H1 (cell line): ENCODE data around the gene TOMM34. TPM values are rescaled to one million over a fixed set of nuclear protein-coding genes. Genes with fewer than 3 reads are reported as not detected.

ENCODE experiments used
- CTCF ChIA-PET: fragments of 300-600 bp; sonication (Branson Sonifier 250); formaldehyde crosslinking; loops from one replicate; lab custom pipeline; 2021; ENCODE audit not compliant: partially characterized antibody; lab: Charles Lee
- POLR2A ChIA-PET: fragments of 300-600 bp; sonication (Branson Sonifier 250); formaldehyde crosslinking; loops from one replicate; lab custom pipeline; 2021; ENCODE audit warnings: inconsistent platforms; ENCODE audit not compliant: partially characterized antibody; lab: Charles Lee
- DNase-seq, 2 experiments: peaks; one replicate each; pipeline versions ENCODE4 v3.0.0 to v3.0.0-alpha.2; 2010 to 2022; ENCODE audit warnings: low spot score in 2 of 2, low read depth in 1 of 2, mixed read lengths in 1 of 2
- FAIRE-seq: peaks from 2 replicates; lab custom pipeline; 2011; peaks lifted over from hg19 to GRCh38; lab: Jason Lieb, UNC
- H2AFZ ChIP-seq: 2 replicates; pipeline ENCODE4 v1.8.1; 2012; ENCODE audit warnings: low read length, inconsistent platforms
- H2AK5ac ChIP-seq: 2 replicates; pipeline ENCODE4 v1.6.1; 2013; ENCODE audit warnings: low read depth, low read length
- H2BK120ac ChIP-seq: replicated peaks from 2 replicates; pipeline ENCODE3; 2013; ENCODE audit warnings: low read depth, low read length, inconsistent platforms
- H2BK12ac ChIP-seq: 2 replicates; pipeline ENCODE4 v1.6.1; 2013; ENCODE audit warnings: low read depth, low read length
- H2BK15ac ChIP-seq: 2 replicates; pipeline ENCODE4 v1.6.1; 2013; ENCODE audit warnings: low read length
- H2BK20ac ChIP-seq: 2 replicates; pipeline ENCODE4 v1.6.1; 2013; ENCODE audit warnings: low read length
- H2BK5ac ChIP-seq: 2 replicates; pipeline ENCODE4 v1.6.1; 2013; ENCODE audit warnings: low read depth, low read length
- H3K14ac ChIP-seq: 2 replicates; pipeline ENCODE4 v1.6.1; 2013; ENCODE audit warnings: inconsistent platforms; ENCODE audit not compliant: insufficient read length
- H3K18ac ChIP-seq: 2 replicates; pipeline ENCODE4 v1.6.1; 2013; ENCODE audit warnings: low read length; ENCODE audit errors: extremely low read depth
- H3K23ac ChIP-seq: 2 replicates; pipeline ENCODE4 v1.6.1; 2013; ENCODE audit warnings: inconsistent platforms; ENCODE audit not compliant: insufficient read length
- H3K23me2 ChIP-seq: 2 replicates; pipeline ENCODE4 v1.6.1; 2013; ENCODE audit warnings: low read depth, low read length
- H3K27ac ChIP-seq: 2 replicates; pipeline ENCODE4 v1.6.1; 2011; ENCODE audit warnings: low read depth, low read length, inconsistent platforms
- H3K27me3 ChIP-seq, 4 experiments: replicated peaks in 1 of 4; 1 replicate in 1 of 4; 2 replicates in 3 of 4; pipeline versions ENCODE4 v1.6.1 to v1.8.1; 2011 to 2013; ENCODE audit warnings: low read length in 3 of 4, mild to moderate bottlenecking in 3 of 4, inconsistent platforms in 2 of 4, mixed read lengths in 2 of 4, moderate library complexity in 1 of 4; ENCODE audit not compliant: control insufficient read depth in 3 of 4, insufficient read depth in 3 of 4; ENCODE audit errors: extremely low read depth in 1 of 4
- H3K36me3 ChIP-seq, 4 experiments: 2 replicates each; pipeline versions ENCODE4 v1.6.1 to v1.8.1; 2011 to 2013; ENCODE audit warnings: mild to moderate bottlenecking in 4 of 4, low read length in 3 of 4, moderate library complexity in 2 of 4, control low read depth in 1 of 4, inconsistent platforms in 1 of 4; ENCODE audit not compliant: insufficient read depth in 4 of 4, control insufficient read depth in 2 of 4
- H3K4ac ChIP-seq: replicated peaks from 2 replicates; pipeline ENCODE3; 2013; ENCODE audit warnings: low read length, low read depth, mixed read lengths, inconsistent platforms; ENCODE audit not compliant: insufficient read length
- H3K4me1 ChIP-seq, 4 experiments: replicated peaks in 1 of 4; 1 replicate in 1 of 4; 2 replicates in 3 of 4; pipeline versions ENCODE4 v1.6.1 to v1.8.1; 2011 to 2013; ENCODE audit warnings: low read length in 3 of 4, inconsistent platforms in 2 of 4, mixed read lengths in 1 of 4; ENCODE audit not compliant: insufficient read depth in 4 of 4, control insufficient read depth in 3 of 4
- H3K4me2 ChIP-seq, 2 experiments: 2 replicates each; pipeline versions ENCODE4 v1.6.1 to v1.8.1; 2011 to 2013; ENCODE audit warnings: low read depth in 2 of 2, low read length in 2 of 2, control low read depth in 1 of 2, inconsistent platforms in 1 of 2, mild to moderate bottlenecking in 1 of 2; ENCODE audit not compliant: insufficient read depth in 1 of 2
- H3K4me3 ChIP-seq, 4 experiments: fragments of 200-600, 300-600 bp in 1 of 4; sonication (generic), shearing (Covaris generic), sonication (Bioruptor Twin) in 1 of 4; 2 replicates each; pipeline versions ENCODE4 v1.5.1 to v1.8.1; 2011 to 2016; ENCODE audit warnings: low read length in 4 of 4, low read depth in 3 of 4, control low read depth in 2 of 4, inconsistent platforms in 2 of 4, mild to moderate bottlenecking in 2 of 4, mixed read lengths in 1 of 4, moderate library complexity in 1 of 4; ENCODE audit not compliant: insufficient read depth in 2 of 4; ENCODE audit errors: extremely low read depth in 1 of 4
- H3K56ac ChIP-seq: replicated peaks from 2 replicates; pipeline ENCODE3; 2013; ENCODE audit warnings: low read depth, mild to moderate bottlenecking, mixed read lengths, low read length, inconsistent platforms; ENCODE audit not compliant: insufficient read length
- H3K79me1 ChIP-seq: 2 replicates; pipeline ENCODE4 v1.6.1; 2013; ENCODE audit warnings: low read depth, low read length, control low read depth
- H3K79me2 ChIP-seq, 2 experiments: 2 replicates each; pipeline versions ENCODE4 v1.6.1 to v1.8.1; 2012 to 2013; ENCODE audit warnings: low read length in 2 of 2, mild to moderate bottlenecking in 2 of 2, inconsistent platforms in 1 of 2; ENCODE audit not compliant: insufficient read depth in 2 of 2, control insufficient read depth in 1 of 2
- H3K9ac ChIP-seq, 4 experiments: replicated peaks in 1 of 4; 1 replicate in 1 of 4; 2 replicates in 3 of 4; pipeline versions ENCODE4 v1.6.1 to v1.8.1; 2011 to 2013; ENCODE audit warnings: low read depth in 3 of 4, low read length in 3 of 4, control low read depth in 2 of 4, mild to moderate bottlenecking in 2 of 4, moderate library complexity in 2 of 4, inconsistent platforms in 1 of 4; ENCODE audit errors: extremely low read depth in 1 of 4
- H3K9me3 ChIP-seq, 2 experiments: 2 replicates each; pipeline versions ENCODE4 v1.6.1 to v1.8.1; 2012 to 2013; ENCODE audit warnings: mild to moderate bottlenecking in 2 of 2, moderate library complexity in 2 of 2, control low read depth in 1 of 2, inconsistent platforms in 1 of 2, low read depth in 1 of 2, low read length in 1 of 2, mixed read lengths in 1 of 2; ENCODE audit not compliant: insufficient read depth in 2 of 2
- H4K20me1 ChIP-seq, 2 experiments: replicated peaks in 1 of 2; 2 replicates each; pipeline versions ENCODE3 to v1.8.1; 2011 to 2013; ENCODE audit warnings: inconsistent platforms in 2 of 2, low read length in 2 of 2, mild to moderate bottlenecking in 1 of 2; ENCODE audit not compliant: insufficient read depth in 2 of 2, control insufficient read depth in 1 of 2
- H4K5ac ChIP-seq: 2 replicates; pipeline ENCODE4 v1.6.1; 2013; ENCODE audit warnings: low read length, low read depth, mixed read lengths, inconsistent platforms; ENCODE audit not compliant: insufficient read length
- H4K8ac ChIP-seq: 2 replicates; pipeline ENCODE4 v1.8.0; 2013; ENCODE audit warnings: mild to moderate bottlenecking, moderate library complexity, low read length, inconsistent platforms; ENCODE audit not compliant: insufficient read depth; ENCODE audit errors: extremely low read depth
- H4K91ac ChIP-seq: replicated peaks from 2 replicates; pipeline ENCODE3; 2013; ENCODE audit warnings: low read length, mixed read lengths, inconsistent platforms; ENCODE audit not compliant: insufficient read length
- CEBPB ChIP-seq: IDR thresholded peaks from 2 replicates; pipeline ENCODE4 v1.6.1; 2012; ENCODE audit warnings: low read depth, low read length
- CREB1 ChIP-seq: IDR thresholded peaks from 2 replicates; pipeline ENCODE4 v1.6.1; 2012; ENCODE audit warnings: inconsistent platforms
- KDM4A ChIP-seq: IDR thresholded peaks from one replicate; pipeline ENCODE4 v1.7.1; 2012; ENCODE audit warnings: low read depth, mild to moderate bottlenecking, moderate library complexity, low read length, inconsistent platforms; ENCODE audit not compliant: severe bottlenecking
- MAX ChIP-seq: IDR thresholded peaks from 2 replicates; pipeline ENCODE4 v1.6.1; 2012; ENCODE audit warnings: inconsistent platforms
- SP4 ChIP-seq: IDR thresholded peaks from 2 replicates; pipeline ENCODE4 v1.6.1; 2012; ENCODE audit warnings: low read length, inconsistent platforms
- TAF1 ChIP-seq: IDR thresholded peaks from 2 replicates; pipeline ENCODE4 v1.6.1; 2011; ENCODE audit warnings: mild to moderate bottlenecking, low read depth, low read length
- TAF7 ChIP-seq: optimal IDR thresholded peaks from 2 replicates; pipeline ENCODE3; 2011; ENCODE audit warnings: low read depth, mild to moderate bottlenecking, inconsistent platforms, low read length, moderate library complexity, borderline replicate concordance
- TCF12 ChIP-seq: IDR thresholded peaks from 2 replicates; pipeline ENCODE4 v1.6.1; 2011; ENCODE audit warnings: low read depth, mild to moderate bottlenecking, low read length
- WGBS, 2 experiments: shearing (Covaris generic) in 1 of 2; methylation state at CpG; one replicate each; pipeline versions ENCODE4 v1.1.6 to v1.1.7; 2013 to 2015; ENCODE audit warnings: low lambda C conversion rate in 2 of 2, mixed read lengths in 2 of 2, inconsistent platforms in 1 of 2, low coverage in 1 of 2, missing lambda C conversion rate in 1 of 2; ENCODE audit not compliant: insufficient replicate concordance in 2 of 2, insufficient coverage in 1 of 2, insufficient read length in 1 of 2; ENCODE audit errors: extremely low coverage in 1 of 2, missing lambda C conversion rate in 1 of 2; 5-methylcytosine and 5-hydroxymethylcytosine counted together
- long read RNA-seq, 2 experiments: library from RNA in 1 of 2; library from capped mRNA in 1 of 2; stranded (forward); transcript quantifications; one replicate each; pipeline ENCODE4 v2.0.0, GENCODE V29; 2021; ENCODE audit warnings: inconsistent platforms in 1 of 2
- polyA minus RNA-seq, 3 experiments: library from RNA; depleted of rRNA, polyadenylated mRNA; stranded (reverse); fragments of >200 nt; gene quantifications; 1 replicate in 2 of 3; 2 replicates in 1 of 3; pipeline ENCODE4 v1.2.3, GENCODE V29; 2011
- polyA plus RNA-seq, 7 experiments: library from polyadenylated mRNA; depleted of rRNA in 3 of 7; stranded (reverse) in 5 of 7; unstranded in 2 of 7; fragments of >200 nt in 5 of 7; fragments of 200-250 nt in 2 of 7; gene quantifications; 1 replicate in 5 of 7; 2 replicates in 1 of 7; 4 replicates in 1 of 7; pipeline versions ENCODE4 v1.2.1 to v1.2.3, GENCODE V29; 2011 to 2013; ENCODE audit warnings: missing spikeins in 2 of 7, mixed read lengths in 2 of 7
- total RNA-seq: library from RNA; stranded (reverse); fragmentation: NEBNext Ultra II Directional; extraction: Animal tissue kit (Norgen Biotek cat#: 25700); gene quantifications from 2 replicates; pipeline ENCODE4 v1.2.1, GENCODE V29; 2021

Gene TOMM34
- 32.1 and 33.8 TPM in 2 replicates for total RNA-seq
- polyA plus RNA-seq (2011; rRNA removed) = 30.0 and 35.1 TPM in 2 replicates
- polyA plus RNA-seq (2011; cell fraction: cytosol; rRNA removed) = 31.7 TPM
- polyA plus RNA-seq (2011; cell fraction: nucleus; rRNA removed) = 28.8 TPM
- 35.7 to 43.7 TPM (median 39.2 TPM) in 4 replicates for polyA plus RNA-seq (2012, experiment 1 of 2)
- 33.6 TPM for polyA plus RNA-seq (2012, experiment 2 of 2)
- 30.6 TPM for polyA plus RNA-seq (2013, experiment 1 of 2)
- 30.2 TPM for polyA plus RNA-seq (2013, experiment 2 of 2)
- 19.8 and 22.5 TPM in 2 replicates for polyA minus RNA-seq (2011; rRNA and poly(A)+ RNA removed)
- 8.1 TPM for polyA minus RNA-seq (2011; cell fraction: cytosol; rRNA and poly(A)+ RNA removed)
- polyA minus RNA-seq (2011; cell fraction: nucleus; rRNA and poly(A)+ RNA removed) = 6.8 TPM
- long read RNA-seq, experiment 1, transcript TOMM34-201 (7 exons, 2,062 nt) = major isoform, 12 of 33 reads
- long read RNA-seq, experiment 1, partial matches to known transcripts = 17 of 33 reads
- long read RNA-seq, experiment 1, other reads (novel, unspliced or antisense) = 4 of 33 reads
- long read RNA-seq, experiment 2, transcript TOMM34-201 (7 exons, 2,062 nt) = major isoform, 56 of 64 reads
- long read RNA-seq, experiment 2, partial matches to known transcripts = 6 of 64 reads
- long read RNA-seq, experiment 2, other reads (novel, unspliced or antisense) = 2 of 64 reads

- ChIA-PET CTCF (interaction anchor here (0.6 to 2.9 kb wide), 7 partner anchors 9 to 152 kb away, joined by 3 to 7 read pairs (median 3); no protein-coding TSS in a partner anchor), POLR2A (interaction anchor here (0.9 to 2.1 kb wide), 7 partner anchors 9 to 75 kb away, joined by 3 to 7 read pairs (median 3); partner anchors contain the start of genes PABPC1L and YWHAB)
- H4K5ac ChIP-seq = peak within 1 kb of the TSS; percentile 51
- H3K79me1 ChIP-seq = peaks cover 6% of the 10 kb centered on the region
- peak within 1 kb of the TSS; percentile 72; the same call in 1 of the 2 replicates for H2BK5ac ChIP-seq
- H3K27ac ChIP-seq = peak within 1 kb of the TSS; percentile 67; the same call in 1 of the 2 replicates
- H2BK20ac ChIP-seq = no peak within 1 kb of the TSS
- no peak within 1 kb of the TSS for H4K91ac ChIP-seq
- H3K79me2 ChIP-seq = peaks cover 3 to 20% of the 10 kb centered on the region in 2 experiments; a peak in 3 of 4 replicates
- peak within 1 kb of the TSS; percentile 66 to 71 (median 68) for H3K9ac ChIP-seq
- peaks cover 2 to 3% of the 10 kb centered on the region in 2 experiments for H4K20me1 ChIP-seq
- H2BK15ac ChIP-seq = no peak within 1 kb of the TSS; the same call in 1 of the 2 replicates
- H3K9me3 ChIP-seq = no peaks in the 10 kb centered on the region
- H2BK12ac ChIP-seq = no peak within 1 kb of the TSS
- peaks cover 0 to 11% (median 2%) of the 10 kb centered on the region in 4 experiments; a peak in 4 of 7 replicates for H3K27me3 ChIP-seq
- H3K18ac ChIP-seq = peak within 1 kb of the TSS; percentile 63; the same call in 1 of the 2 replicates
- peak within 1 kb of the TSS; percentile 65; the same call in 1 of the 2 replicates for H4K8ac ChIP-seq
- FAIRE-seq = no peak
- H3K4me1 ChIP-seq = peaks cover 0 to 10% (median 4%) of the 10 kb centered on the region in 4 experiments; a peak in 5 of 7 replicates
- H3K4ac ChIP-seq = peak within 1 kb of the TSS; percentile 40
- peaks cover 5% of the 10 kb centered on the region; the same call in 1 of the 2 replicates for H3K23me2 ChIP-seq
- H3K4me3 ChIP-seq = peak within 1 kb of the TSS; percentile 62 to 79 (median 70)
- no peak within 1 kb of the TSS; the same call in 1 of the 2 replicates for H2AFZ ChIP-seq
- peak; percentile 59 to 97 for DNase-seq
- peaks cover 2 to 16% (median 11%) of the 10 kb centered on the region in 4 experiments for H3K36me3 ChIP-seq
- H2AK5ac ChIP-seq = no peak within 1 kb of the TSS
- H2BK120ac ChIP-seq = no peak within 1 kb of the TSS
- no peak within 1 kb of the TSS for H3K14ac ChIP-seq
- H3K4me2 ChIP-seq = peak within 1 kb of the TSS; percentile 82 to 89
- H3K56ac ChIP-seq = peak within 1 kb of the TSS; percentile 36
- no peak within 1 kb of the TSS for H3K23ac ChIP-seq
- 1% methylated on average over 50 of the region's 60 CpGs; no CpG with 5 or more reads in 1 of the 2 experiments for WGBS, 2 experiments
- TF ChIP-seq TAF7 = peak; percentile 40
- TF ChIP-seq SP4 = peak; percentile 67; the same call in 1 of the 2 replicates
- TF ChIP-seq CEBPB = no peak
- peak; percentile 94 for TF ChIP-seq MAX
- TF ChIP-seq CREB1 = peak; percentile 70
- TF ChIP-seq KDM4A = peak; percentile 88
- peak; percentile 75 for TF ChIP-seq TAF1
- TF ChIP-seq TCF12 = 0 out of 2 replicates have a peak, but pooled peaks have one; percentile 3
Measured at GRCh38 chr20:44960103-44960852, at the start of gene TOMM34. Gene TOMM34, minus strand, starts transcription at chr20:44960397. Its CDS starts 64 bp downstream, at chr20:44960333.
